PC-9 (cell line): ENCODE measurements around the gene ADAMTS13. TPM values are rescaled to one million over a fixed set of nuclear protein-coding genes. Genes with fewer than 3 reads are reported as not detected.

Experiments
- BruUV-seq: library from RNA; stranded (reverse); fragments of 400-500 nt; replicated peaks from 2 replicates; lab custom pipeline; 2021; lab: Mats Ljungman, UMichigan
- CTCF ChIA-PET: fragments of 300-600 bp; sonication (Branson Sonifier 250); formaldehyde crosslinking; loops from one replicate; lab custom pipeline; 2022; ENCODE audit warnings: antibody characterized with exemption; lab: Charles Lee
- POLR2A ChIA-PET: fragments of 300-600 bp; sonication (Branson Sonifier 250); formaldehyde crosslinking; loops from one replicate; lab custom pipeline; 2022; ENCODE audit warnings: antibody characterized with exemption; ENCODE audit not compliant: unreplicated experiment; lab: Charles Lee
- DNase-seq, 2 experiments: peaks; one replicate each; pipeline versions ENCODE4 v3.0.0 to v3.0.0-alpha.2; 2015 to 2022; ENCODE audit warnings: mixed read lengths in 1 of 2
- H2AFZ ChIP-seq: fragments of 200-600 bp; sonication (generic); 2 replicates; pipeline ENCODE4 v1.8.1; 2017; ENCODE audit warnings: antibody characterized with exemption
- H3F3A ChIP-seq: fragments of 200-600 bp; sonication (generic); 2 replicates; pipeline ENCODE4 v1.8.1; 2017; ENCODE audit warnings: antibody characterized with exemption, mild to moderate bottlenecking, low read depth; ENCODE audit not compliant: insufficient read depth
- H3K27ac ChIP-seq: fragments of 200-600 bp; sonication (generic); 2 replicates; pipeline ENCODE4 v1.6.1; 2016; ENCODE audit warnings: mixed run types
- H3K27me3 ChIP-seq: fragments of 200-600 bp; sonication (generic); 2 replicates; pipeline ENCODE4 v1.6.1; 2016; ENCODE audit warnings: low read depth, mixed run types; ENCODE audit not compliant: insufficient read depth
- H3K36me3 ChIP-seq: fragments of 200-600 bp; sonication (generic); 2 replicates; pipeline ENCODE4 v1.6.1; 2016; ENCODE audit warnings: low read depth, mixed run types
- H3K4me1 ChIP-seq: fragments of 200-600 bp; sonication (generic); replicated peaks from 2 replicates; pipeline ENCODE4 v1.6.1; 2016; ENCODE audit warnings: mixed run types; ENCODE audit not compliant: insufficient read depth
- H3K4me2 ChIP-seq: fragments of 200-600 bp; sonication (generic); 2 replicates; pipeline ENCODE4 v1.6.1; 2017; ENCODE audit warnings: mixed run types
- H3K4me3 ChIP-seq: fragments of 200-600 bp; sonication (generic); 2 replicates; pipeline ENCODE4 v1.6.1; 2016; ENCODE audit warnings: mixed run types
- H3K79me2 ChIP-seq: fragments of 200-600 bp; sonication (generic); 2 replicates; pipeline ENCODE4 v1.6.1; 2017; ENCODE audit warnings: low read depth, mixed run types
- H3K9me2 ChIP-seq: fragments of 200-600 bp; sonication (generic); 2 replicates; pipeline ENCODE4 v1.8.1; 2017; ENCODE audit warnings: mild to moderate bottlenecking; ENCODE audit not compliant: insufficient read depth
- H3K9me3 ChIP-seq: fragments of 200-600 bp; sonication (generic); 2 replicates; pipeline ENCODE4 v1.8.1; 2016; ENCODE audit warnings: low read depth; ENCODE audit not compliant: insufficient read depth
- H4K20me1 ChIP-seq: fragments of 200-600 bp; sonication (generic); 2 replicates; pipeline ENCODE4 v1.8.1; 2017; ENCODE audit not compliant: insufficient read depth
- CTCF ChIP-seq: fragments of 200-600 bp; sonication (generic); conservative IDR thresholded peaks from 2 replicates; pipeline ENCODE4 v1.6.1; 2017; ENCODE audit warnings: mixed run types, antibody characterized with exemption, mild to moderate bottlenecking, moderate library complexity
- EZH2 ChIP-seq: fragments of 200-600 bp; sonication (generic); IDR thresholded peaks from 2 replicates; pipeline ENCODE4 v1.8.0; 2017; ENCODE audit warnings: antibody characterized with exemption, low read depth
- intact Hi-C: fragments of 100-400 bp; cut with micrococcal nuclease; formaldehyde crosslinking; loops from one replicate; pipeline ENCODE4 v1.10.0; 2022; ENCODE audit not compliant: unreplicated experiment
- total RNA-seq: library from RNA; stranded (reverse); gene quantifications from 2 replicates; pipeline ENCODE4 v1.2.3, GENCODE V29; 2021

ADAMTS13 gene
- total RNA-seq, 1 experiment from 2014 or later: 7.1 TPM

- no peaks in the 10 kb centered on the region for H4K20me1 ChIP-seq
- DNase-seq: no peak
- no peaks in the 10 kb centered on the region for H3K79me2 ChIP-seq
- H3F3A ChIP-seq: peaks cover 4% of the 10 kb centered on the region; the same call in 1 of the 2 replicates
- H2AFZ ChIP-seq: no peak overlapping the region
- H3K4me3 ChIP-seq: no peak overlapping the region
- intact Hi-C loops: loop anchor here (10.0 kb wide), 1 partner anchor 233 kb away; the partner anchor contains the start of gene SARDH
- no peak for TF ChIP-seq CTCF
- TF ChIP-seq EZH2: no peak
- H3K36me3 ChIP-seq: no peaks in the 10 kb centered on the region
- peaks cover 9% of the 10 kb centered on the region for H3K9me3 ChIP-seq
- H3K4me1 ChIP-seq: peaks cover 7% of the 10 kb centered on the region; the same call in 1 of the 2 replicates
- no peaks in the 10 kb centered on the region for H3K9me2 ChIP-seq
- no peak overlapping the region for H3K4me2 ChIP-seq
- CTCF ChIA-PET: no interaction called here
- POLR2A ChIA-PET: interaction anchor here (0.7 kb wide), 1 partner anchor 96 kb away, joined by 4 read pairs; no protein-coding TSS in a partner anchor
- no peak overlapping the region for H3K27ac ChIP-seq
- H3K27me3 ChIP-seq: peaks cover 67% of the 10 kb centered on the region
- no TSS peak for BruUV-seq
These were observed 79.9 kb downstream of the ADAMTS13 start for GRCh38 chr9:133502112-133502511.

GRCh38 chr9:133505186-133505830 is 83.1 kb downstream of the ADAMTS13 start:
- peaks cover 9% of the 10 kb centered on the region for H3K9me3 ChIP-seq
- no peak for DNase-seq
- H3K27me3 ChIP-seq: peaks cover 56% of the 10 kb centered on the region
- no peak for TF ChIP-seq EZH2
- no peak for TF ChIP-seq CTCF
- peaks cover 22% of the 10 kb centered on the region for H3K4me1 ChIP-seq
- H3K4me2 ChIP-seq: no peak overlapping the region
- no peaks in the 10 kb centered on the region for H3K36me3 ChIP-seq
- H3K9me2 ChIP-seq: no peaks in the 10 kb centered on the region
- no peak overlapping the region for H2AFZ ChIP-seq
- no peak overlapping the region for H3K27ac ChIP-seq
- H3F3A ChIP-seq: peaks cover 5% of the 10 kb centered on the region; the same call in 1 of the 2 replicates
- no peak overlapping the region for H3K4me3 ChIP-seq
- BruUV-seq: no TSS peak
- ChIA-PET CTCF (interaction anchor here (0.6 kb wide), 1 partner anchor 9 kb away, joined by 4 read pairs; no protein-coding TSS in a partner anchor), POLR2A (no interaction called here)
- intact Hi-C loops: loop anchor here (10.0 kb wide), 1 partner anchor 229 kb away; the partner anchor contains the start of gene SARDH
- no peaks in the 10 kb centered on the region for H4K20me1 ChIP-seq
- no peaks in the 10 kb centered on the region for H3K79me2 ChIP-seq

- no peak overlapping the region for H3K4me2 ChIP-seq
- CTCF ChIA-PET: interaction anchor here (0.6 kb wide), 1 partner anchor 10 kb away, joined by 4 read pairs; no protein-coding TSS in a partner anchor
- H3K27me3 ChIP-seq: peaks cover 48% of the 10 kb centered on the region
These were observed 83.9 kb downstream of the ADAMTS13 start for GRCh38 chr9:133505901-133506652.

More at GRCh38 chr9:133505901-133506652, 83.9 kb downstream of the ADAMTS13 start:
- H3F3A ChIP-seq: peaks cover 5% of the 10 kb centered on the region; the same call in 1 of the 2 replicates
- POLR2A ChIA-PET: interaction anchor here (0.7 to 0.8 kb wide), 2 partner anchors 86 to 476 kb away, joined by 5 to 6 read pairs; partner anchors contain the start of gene GTF3C5
- H2AFZ ChIP-seq: no peak overlapping the region
- no peak overlapping the region for H3K27ac ChIP-seq
- TF ChIP-seq CTCF (no peak), EZH2 (no peak)
- no TSS peak for BruUV-seq
- H3K4me3 ChIP-seq: no peak overlapping the region
- intact Hi-C loops: loop anchor here (10.0 kb wide), 1 partner anchor 229 kb away; the partner anchor contains the start of gene SARDH
- no peak for DNase-seq
- peaks cover 9% of the 10 kb centered on the region for H3K9me3 ChIP-seq
- H3K4me1 ChIP-seq: peaks cover 22% of the 10 kb centered on the region
- no peaks in the 10 kb centered on the region for H3K79me2 ChIP-seq
- H4K20me1 ChIP-seq: no peaks in the 10 kb centered on the region
- H3K36me3 ChIP-seq: no peaks in the 10 kb centered on the region
- no peaks in the 10 kb centered on the region for H3K9me2 ChIP-seq
